ENCODE measurements around the gene DBF4B.
A peak's percentile ranks its signal among the peaks of the same experiment; 100 is the strongest.

Gene DBF4B

DNA sequence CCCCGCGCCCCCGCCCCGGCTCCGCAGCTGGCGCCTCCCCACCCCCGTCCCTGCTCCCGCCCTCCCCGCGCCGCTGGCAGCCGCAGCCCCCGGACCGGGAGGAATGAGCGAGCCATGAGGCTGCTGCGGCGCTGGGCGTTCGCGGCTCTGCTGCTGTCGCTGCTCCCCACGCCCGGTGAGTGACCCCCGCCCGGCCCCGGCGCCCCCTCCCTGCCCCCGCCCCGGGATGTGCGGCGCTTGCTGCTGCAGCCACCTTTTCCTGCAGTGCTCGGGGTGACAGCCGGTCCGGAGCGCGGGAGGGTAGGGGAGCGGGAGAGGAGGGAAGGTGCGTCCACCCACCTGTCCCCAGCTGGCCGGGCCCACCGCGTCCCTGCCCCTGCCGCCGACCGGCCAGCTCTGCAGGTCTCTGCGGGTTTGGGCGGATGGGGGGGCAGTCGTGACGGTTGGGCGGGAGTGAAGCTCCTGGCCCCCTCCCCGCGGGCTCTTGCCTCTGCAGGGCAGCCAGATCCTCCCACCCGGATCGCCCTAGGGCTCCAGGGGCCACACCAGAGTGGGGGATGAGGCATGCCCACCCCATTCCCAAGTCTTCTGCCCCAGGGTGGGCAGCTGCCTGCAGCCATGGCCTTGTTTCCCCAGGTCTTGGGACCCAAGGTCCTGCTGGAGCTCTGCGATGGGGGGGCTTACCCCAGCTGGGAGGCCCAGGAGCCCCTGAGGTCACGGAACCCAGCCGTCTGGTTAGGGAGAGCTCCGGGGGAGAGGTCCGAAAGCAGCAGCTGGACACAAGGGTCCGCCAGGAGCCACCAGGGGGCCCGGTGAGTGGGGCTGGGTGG lies 50.8 kb downstream of the DBF4B start:
- no peak for DNase-seq (ENCODE audit: low read depth in 2 of 3, low spot score in 2 of 3)

DNA sequence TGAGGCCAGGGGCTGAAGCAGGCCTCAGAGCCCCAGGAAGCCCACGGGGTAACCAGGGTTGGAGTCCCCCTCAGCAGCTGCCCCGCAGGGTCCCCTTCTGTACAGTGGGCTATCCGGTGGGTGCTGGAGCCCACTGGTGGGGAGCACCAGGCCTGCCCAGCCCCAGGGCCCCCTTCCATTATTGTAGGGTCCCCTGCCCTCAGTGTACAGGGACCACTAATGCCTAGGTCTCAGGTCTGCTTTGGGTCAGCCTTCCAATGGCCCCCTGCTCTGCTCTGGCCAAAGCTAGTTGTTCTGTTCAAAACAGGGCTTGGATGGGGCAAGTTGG lies 51.4 kb downstream of the DBF4B start:
- DNase-seq (ENCODE audit: low read depth in 2 of 3, low spot score in 2 of 3): no peak

DNA sequence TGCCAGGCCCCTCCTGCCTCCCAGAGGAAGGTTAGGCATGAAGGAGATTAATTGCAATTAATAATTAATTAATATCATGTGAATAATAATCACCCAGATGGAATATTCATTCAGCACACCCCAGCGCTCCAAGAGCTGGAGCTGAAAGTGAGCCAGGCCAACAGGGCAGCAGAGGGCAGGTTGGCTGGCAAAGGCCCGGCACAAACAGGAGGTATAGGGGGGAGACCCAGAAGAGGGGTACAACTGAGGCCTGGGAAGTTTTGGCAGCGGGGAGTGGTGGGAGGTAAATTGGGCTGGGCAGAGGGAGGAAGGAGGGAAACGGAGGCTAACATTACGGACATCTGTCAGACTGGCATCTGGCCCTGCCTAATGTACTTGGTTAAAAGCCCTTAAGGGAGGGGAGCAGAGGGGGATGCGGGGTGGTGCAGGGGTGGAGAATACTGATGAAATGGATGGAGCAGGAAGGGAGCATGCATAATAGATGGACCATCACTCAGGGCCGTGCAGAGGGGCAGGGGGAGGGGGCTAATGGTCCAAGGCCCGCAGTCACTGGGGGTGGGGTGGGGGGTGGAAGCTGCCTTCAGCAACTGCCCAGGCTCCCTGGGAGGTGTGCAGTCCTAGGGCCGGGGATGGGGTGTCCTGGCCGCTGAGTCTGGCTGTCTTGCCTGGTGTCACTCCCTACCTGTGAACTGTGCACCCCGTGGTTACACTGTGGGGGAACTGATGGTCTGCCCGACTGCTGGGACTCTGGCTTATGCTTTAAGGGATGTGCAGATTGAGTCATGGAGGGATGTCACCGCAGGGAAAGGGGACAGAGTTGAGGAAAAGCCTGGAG lies 52.2 kb downstream of the DBF4B start:
- no peak for DNase-seq (ENCODE audit: low read depth in 2 of 3, low spot score in 2 of 3)

DNA sequence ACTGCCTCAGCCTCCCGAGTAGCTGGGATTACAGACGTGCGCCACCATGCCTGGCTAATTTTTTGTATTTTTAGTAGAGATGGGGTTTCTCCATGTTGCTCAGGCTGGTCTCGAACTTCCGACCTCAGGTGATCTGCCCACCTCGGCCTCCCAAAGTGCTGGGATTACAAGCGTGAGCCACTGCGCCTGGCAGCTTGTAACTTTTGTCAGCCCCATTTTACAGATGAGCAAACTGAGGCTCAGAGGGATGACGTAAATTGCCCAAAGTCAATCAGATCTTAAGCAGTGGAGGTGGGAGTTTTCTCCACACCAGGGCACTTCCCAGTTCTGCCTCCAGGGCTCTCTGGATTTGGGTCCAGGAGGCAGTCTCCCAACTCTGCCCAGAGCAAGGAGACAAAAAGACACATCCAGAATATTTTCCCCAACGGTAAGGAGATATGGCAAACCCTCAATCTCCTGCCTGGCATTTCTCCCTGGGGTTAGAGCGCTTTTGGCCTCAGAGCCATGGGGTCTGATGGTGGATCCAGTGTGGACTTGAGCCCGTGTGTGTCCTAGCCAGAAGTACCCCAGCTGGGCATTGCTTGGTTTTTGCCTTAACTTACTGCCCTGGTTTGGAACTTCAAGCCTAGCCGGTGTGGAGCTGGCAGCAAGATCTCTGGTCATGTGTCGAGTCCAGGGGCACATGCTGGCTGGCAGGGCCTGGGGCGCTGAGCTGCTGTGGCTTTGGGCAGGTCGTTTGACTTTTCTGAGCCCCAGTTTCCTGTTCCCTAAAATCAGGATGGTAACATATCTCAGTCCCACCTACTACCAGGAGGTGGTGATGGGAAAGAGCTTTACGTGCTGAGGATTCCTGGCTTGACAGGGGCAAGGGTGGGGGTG lies 53.7 kb downstream of the DBF4B start:
- no peak for DNase-seq (ENCODE audit: low read depth in 2 of 3, low spot score in 2 of 3)

DNA sequence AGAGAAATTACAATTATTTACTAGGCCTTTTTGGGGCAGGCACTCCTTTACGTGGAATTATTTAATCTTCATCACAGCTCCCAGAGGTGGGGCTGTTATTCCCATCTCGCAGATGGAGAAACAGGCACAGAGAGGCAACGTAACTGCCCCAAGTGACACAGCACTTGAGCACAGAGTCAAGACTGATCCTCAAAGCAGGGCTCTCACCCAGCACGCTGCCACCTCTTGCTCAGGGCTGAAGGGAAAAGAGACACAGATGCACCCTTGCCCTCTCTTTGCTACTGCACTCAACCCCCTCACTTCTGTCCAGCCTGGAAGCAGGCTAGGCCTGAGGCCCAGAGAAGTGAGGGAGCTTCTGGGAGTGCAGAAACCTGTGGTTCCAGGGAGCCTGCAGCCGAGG lies 54.7 kb downstream of the DBF4B start:
- no peak for DNase-seq (ENCODE audit: low read depth in 2 of 3, low spot score in 2 of 3)

DNA sequence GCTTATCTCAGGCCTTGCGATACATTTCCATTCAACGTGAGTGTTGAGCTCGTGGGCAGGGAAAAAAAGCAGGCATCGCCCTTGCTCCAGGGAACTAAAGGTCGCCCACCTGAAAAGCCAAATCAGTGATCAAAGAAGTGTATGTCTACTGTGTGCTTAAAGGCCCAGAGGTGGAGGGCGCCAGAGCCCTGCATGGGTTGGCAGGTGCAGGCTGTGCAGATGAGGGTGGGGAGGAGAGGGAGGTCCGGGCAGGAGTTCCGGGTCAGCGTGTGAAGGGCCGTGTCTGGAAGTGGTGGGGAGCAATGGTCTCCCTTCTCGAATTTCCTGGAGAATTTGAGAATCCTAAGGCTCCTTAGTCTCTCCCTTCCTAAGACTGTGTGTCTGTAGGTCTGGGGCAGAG lies 57.5 kb downstream of the DBF4B start:
- DNase-seq (ENCODE audit: low read depth in 2 of 3, low spot score in 2 of 3): no peak

DNA sequence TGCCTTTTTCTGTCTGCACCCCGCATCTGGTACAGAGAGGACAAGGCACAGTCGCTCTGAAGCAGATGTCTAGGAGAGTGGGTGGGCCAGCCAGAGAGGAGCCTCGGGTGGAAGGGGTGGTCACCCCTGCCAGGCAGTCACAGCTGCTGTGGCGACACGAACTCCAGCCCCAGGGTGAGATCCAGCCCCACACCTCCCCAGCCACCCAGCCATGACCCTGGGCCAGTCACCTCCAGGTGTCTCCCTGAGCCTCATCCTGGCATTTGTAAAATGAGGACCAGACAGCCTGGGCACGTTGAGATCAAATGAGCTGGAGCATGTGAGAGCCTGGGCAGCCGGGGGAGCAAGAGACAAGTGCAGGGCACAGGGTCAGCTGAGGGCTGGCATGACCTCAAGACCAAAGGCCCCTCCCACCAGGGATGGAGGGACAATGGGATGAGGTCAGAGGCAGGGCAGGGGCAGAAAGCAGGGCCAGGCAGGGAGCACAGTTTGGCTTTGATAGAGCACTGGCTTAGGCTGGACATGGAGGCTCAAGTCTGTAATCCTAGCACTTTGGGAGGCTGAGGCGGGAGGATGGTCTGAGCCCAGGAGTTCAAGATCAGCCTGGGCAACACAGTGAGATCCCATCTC lies 58.1 kb downstream of the DBF4B start:
- DNase-seq (ENCODE audit: low read depth in 2 of 3, low spot score in 2 of 3): no peak

DNA sequence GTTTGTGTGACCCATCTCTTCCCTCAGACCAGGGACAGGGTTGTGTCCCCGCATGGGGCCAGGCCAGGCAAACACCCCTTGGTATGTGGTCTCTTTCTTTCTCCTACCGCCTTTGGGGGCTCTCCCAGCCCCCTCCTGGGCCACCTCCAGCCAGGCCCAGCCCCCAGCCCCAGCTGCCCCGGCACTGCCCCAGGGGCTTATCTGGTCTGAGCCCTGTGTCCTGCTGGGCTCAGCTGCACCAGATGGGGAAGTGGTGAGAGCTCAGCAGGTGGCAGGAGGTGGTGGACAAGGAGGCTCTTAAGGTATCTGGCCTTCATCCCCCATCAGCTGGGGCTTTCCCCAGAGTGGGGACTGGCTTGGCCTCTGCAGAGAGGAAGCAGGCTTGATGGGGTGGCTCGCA lies 59.0 kb downstream of the DBF4B start:
- no peak for DNase-seq (ENCODE audit: low read depth in 2 of 3, low spot score in 2 of 3)

DNA sequence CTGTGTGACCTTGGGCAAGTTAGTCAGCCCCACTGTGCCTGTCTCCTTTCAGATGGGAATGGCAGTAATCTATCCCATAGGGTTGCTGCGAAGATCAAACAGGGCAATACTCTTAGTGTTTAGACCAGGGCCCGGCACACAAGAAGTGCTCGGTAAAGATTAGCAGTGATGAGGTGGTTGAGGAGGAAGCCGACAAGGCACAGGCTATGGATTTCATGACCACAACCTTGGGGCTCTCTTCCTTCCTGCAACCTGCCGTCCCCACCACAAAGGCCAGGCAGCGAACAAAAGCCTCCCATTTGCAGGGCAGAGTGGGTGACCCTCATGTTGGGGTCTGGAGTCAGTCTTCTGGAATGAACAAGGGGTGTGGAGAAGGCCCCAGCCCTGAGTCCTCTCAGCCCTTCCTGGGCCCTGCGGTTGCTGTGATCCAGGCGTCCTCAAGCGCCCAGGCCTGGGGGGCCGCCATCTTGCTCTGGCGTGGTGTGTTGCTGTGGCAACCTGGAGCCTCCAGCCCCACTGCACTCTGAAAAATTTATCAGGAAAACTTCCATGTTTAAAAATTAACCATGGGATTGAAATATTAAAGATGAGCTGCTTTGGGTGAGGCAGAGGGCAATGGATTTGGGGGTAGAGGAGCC lies 60.2 kb downstream of the DBF4B start:
- no peak for DNase-seq (ENCODE audit: low read depth in 2 of 3, low spot score in 2 of 3)

DNA sequence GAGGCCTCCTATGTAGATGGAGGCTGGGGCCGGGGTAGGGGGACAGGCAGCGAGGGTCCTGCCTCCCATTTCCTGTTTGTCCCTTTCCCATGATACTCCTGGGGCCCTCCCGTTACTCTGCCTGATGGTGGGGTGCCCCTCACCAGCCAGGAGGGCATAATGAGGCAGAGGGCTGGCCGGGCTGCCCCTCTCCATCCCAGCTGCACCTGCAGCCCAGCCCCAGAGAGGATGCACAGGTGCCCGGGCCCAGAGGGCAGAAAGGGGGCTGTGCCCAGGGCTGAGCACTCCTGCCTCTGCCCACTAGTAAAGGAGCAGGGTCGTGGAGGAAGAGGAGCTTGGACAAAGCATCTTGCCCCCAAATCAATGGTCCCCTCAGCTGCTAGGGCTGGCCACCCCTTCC lies 60.8 kb downstream of the DBF4B start:
- no peak for DNase-seq (ENCODE audit: low read depth in 2 of 3, low spot score in 2 of 3)

DNA sequence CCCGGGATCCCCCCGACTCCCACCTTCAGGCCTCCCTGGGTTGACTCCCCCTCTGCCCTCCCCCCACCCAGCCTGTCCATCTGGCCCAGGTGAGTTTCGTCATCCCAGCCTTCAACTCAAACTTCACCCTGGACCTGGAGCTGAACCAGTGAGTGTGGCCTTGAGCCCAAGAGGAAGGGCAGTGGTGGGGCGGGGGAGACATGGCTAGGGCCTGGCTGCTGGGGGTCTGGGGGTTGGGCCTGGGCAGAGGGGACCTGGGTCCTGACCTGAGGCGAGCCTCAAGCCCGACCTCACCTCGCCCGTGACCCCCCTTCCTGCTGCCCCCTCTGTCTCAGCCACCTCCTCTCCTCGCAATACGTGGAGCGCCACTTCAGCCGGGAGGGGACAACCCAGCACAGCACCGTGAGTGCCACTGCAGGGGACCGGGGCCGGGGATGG lies 61.2 kb downstream of the DBF4B start:
- no peak for DNase-seq (ENCODE audit: low read depth in 2 of 3, low spot score in 2 of 3)

DNA sequence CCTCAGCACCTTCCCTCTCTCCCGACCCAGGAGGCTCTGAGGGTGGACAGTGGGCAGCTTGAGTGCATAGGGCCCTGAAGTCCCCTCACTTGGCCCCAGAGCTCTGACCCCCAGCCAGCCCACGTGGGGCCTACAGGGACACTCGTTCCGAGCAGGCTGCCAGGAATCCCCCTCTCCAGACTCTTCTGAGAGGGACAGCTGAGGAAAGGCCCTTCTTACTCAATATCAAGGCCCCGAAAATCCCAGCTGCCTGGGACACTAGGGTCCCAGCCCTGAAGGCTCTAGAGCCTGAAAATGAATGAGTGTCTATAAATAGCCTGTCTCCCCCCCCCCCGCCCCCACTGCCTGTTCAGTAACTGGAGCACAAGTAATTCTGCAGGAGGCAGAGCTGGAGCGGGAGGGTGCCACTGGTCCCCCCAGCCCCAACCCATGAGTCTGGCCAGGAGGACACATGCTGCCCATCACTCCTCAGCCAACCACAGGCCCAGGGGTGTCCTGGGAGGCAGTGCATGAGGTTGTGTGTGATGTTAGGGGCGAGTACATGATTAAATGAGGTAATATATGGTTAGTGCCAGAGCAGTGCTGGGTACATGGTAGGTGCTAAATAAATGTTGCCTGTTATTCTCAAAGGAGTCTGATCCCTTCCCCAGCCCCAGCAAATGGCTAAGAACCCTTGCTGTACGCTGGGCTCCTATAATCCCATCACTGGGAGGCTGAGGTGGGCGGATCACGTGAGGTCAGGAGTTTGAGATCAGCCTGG lies 61.9 kb downstream of the DBF4B start:
- DNase-seq (ENCODE audit: low read depth in 2 of 3, low spot score in 2 of 3): no peak

DNA sequence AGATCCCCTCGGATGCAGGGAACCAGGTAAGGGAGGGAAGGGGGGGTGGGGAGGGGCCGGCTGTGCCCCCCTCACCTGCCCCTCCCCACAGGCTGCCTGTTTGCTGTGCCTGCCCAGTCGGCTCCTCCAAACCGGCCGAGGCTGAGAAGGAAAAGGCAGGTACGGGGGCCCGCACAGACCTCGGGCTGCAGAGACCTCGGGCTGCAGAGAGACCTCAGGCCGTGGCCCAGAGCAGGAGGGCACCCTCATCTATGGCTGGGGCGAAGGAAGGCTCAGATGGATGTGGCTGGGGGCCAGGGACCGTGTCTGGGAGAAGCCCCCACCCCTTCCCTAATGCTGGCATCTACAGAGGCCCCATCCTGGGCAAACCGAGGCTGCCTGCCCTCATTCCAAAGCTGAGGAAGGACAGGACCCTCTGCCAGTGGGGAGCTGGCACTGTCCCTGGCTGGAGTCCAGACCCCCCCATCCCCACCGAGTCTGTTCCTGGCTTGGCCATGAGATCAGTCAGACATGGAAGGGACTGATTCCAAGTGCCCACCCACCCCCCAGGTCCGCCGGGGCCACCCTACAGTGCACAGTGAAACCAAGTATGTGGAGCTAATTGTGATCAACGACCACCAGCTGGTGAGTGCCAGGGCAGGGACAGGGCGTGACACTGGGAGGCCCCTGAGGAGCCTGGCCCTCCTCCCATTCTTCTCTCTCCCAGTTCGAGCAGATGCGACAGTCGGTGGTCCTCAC lies 64.0 kb downstream of the DBF4B start:
- no peak for DNase-seq (ENCODE audit: low read depth in 2 of 3, low spot score in 2 of 3)

DNA sequence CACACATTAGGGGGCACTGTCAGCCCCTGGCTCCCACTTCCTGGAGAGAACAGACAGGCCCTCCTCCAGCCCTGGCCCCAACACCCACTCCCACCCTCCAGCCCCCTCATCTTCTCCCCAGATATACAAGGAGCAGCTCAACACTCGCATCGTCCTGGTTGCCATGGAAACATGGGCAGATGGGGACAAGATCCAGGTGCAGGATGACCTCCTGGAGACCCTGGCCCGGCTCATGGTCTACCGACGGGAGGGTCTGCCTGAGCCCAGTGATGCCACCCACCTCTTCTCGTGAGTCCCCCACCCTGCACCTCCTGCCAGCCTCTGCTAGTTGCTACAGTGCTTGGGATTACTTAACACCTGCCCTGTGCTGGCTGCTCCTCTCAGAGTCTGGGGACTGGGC lies 64.7 kb downstream of the DBF4B start:
- DNase-seq (ENCODE audit: low read depth in 2 of 3, low spot score in 2 of 3): no peak

DNA sequence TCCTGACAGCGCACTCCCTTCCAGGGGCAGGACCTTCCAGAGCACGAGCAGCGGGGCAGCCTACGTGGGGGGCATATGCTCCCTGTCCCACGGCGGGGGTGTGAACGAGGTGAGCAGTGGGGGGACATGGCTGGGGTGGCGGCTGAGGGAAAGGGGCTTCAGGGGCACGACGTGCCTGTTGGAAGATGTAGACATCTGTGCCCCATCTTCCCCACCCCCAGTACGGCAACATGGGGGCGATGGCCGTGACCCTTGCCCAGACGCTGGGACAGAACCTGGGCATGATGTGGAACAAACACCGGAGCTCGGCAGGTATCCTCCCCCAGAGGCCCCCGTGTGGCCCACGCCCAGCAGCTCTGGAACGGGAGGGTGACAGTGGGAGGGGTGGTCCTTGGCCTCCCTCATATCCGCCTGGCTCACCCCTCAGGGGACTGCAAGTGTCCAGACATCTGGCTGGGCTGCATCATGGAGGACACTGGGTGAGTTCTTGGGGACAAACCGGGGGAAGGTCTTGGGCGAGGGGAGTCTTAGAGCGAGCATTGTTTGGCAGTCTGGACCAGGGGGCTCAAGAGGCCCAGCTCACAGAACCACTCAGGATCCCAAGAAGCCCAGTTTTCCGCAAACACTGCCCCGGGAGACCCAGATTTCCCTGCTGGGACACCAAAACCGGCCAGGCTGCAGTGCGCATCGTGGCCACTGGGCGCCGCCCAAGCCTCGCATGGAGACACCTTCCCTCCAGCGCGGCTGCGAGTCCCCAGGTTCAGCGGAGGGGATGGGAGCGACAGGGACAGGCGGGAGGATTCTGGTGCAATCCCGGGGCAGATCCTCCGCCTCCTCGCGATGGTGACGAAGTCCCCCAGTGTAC lies 66.0 kb downstream of the DBF4B start:
- peak; percentile 72 to 97 (median 84) for DNase-seq (ENCODE audit: low read depth in 2 of 3, low spot score in 2 of 3)

DNA sequence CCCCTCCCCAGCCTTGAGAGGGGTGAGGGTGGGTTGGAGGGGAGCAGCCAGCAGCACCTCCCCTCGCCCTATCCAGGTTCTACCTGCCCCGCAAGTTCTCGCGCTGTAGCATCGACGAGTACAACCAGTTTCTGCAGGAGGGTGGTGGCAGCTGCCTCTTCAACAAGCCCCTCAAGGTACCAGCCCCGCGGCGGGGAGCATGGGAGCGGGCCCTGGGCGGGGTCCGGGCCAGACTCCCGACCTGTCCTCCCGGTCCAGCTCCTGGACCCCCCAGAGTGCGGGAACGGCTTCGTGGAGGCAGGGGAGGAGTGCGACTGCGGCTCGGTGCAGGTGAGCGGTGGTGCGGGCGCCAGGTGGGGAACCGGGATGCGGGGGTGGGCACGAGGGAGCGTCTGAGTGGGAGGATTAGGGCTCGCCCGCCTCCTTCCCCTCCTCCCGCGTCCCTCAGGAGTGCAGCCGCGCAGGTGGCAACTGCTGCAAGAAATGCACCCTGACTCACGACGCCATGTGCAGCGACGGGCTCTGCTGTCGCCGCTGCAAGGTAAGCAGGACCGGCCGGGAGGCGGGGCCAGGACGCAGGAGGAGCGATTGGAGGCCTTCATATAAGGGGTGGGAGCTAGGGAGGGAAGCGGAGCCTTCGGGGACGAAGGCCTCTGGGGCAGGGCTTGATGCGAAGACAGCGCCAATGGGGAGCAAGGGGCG lies 66.8 kb downstream of the DBF4B start:
- DNase-seq (ENCODE audit: low read depth in 2 of 3, low spot score in 2 of 3): peak; percentile 88 to 93 (median 90)

DNA sequence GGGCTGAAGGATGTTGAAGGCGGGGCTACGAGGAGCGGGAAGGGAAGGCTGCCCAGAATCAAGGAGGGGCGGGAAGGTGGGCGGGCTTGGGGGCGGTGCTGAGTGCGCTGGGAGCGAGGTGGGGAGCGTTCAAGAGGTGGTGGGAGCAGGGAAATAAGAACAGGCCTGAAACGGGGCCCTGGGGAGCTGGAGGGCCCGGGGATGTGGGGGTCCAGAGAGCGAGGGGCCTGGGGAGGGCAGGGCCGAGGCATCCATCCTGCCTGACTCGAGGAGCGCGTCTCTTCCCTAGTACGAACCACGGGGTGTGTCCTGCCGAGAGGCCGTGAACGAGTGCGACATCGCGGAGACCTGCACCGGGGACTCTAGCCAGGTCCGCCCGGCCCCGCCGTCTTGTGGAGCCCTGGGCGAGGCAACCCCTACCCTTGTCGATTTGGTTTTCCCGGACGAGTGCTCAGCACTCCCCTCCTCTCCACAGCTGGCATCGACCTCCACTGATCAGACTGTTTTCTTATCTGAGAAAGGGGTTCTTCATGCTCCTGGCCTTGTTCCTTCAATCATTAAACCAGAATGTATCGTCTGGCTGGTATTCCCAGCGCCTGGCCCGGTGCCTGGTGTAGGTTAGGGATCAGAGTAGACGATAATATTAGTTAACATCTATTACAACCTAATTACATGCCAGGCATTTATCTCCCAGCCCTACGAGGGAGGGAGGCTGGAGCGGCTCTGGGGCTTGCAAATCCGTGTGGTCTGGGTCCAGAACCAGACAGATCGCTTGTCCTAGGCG lies 67.6 kb downstream of the DBF4B start:
- DNase-seq (ENCODE audit: low read depth in 2 of 3, low spot score in 2 of 3): peak in 1 of 3 experiments; percentile 26

Data from activated CD8-positive, alpha-beta memory T cell treated with anti-CD3 and anti-CD28 coated beads for 48 hours (primary cell).